ENCODE data around the gene KASH5.

Gene KASH5

GRCh38 chr19:49434907-49435583, 47.0 kb downstream of the KASH5 start:
- no peak for FAIRE-seq

GRCh38 chr19:49435670-49436069, 47.6 kb downstream of the KASH5 start:
- no peak for DNase-seq (ENCODE audit: insufficient read length)
- no peak for TF ChIP-seq TAF1 (IDR thresholded peaks at IDR 0.05; ENCODE audit: borderline replicate concordance, low read depth, low read length)
- no peak for TF ChIP-seq POLR2AphosphoS5 (IDR thresholded peaks at IDR 0.05; ENCODE audit: low read depth, low read length)
- no peak for TF ChIP-seq POLR2A (IDR thresholded peaks at IDR 0.05; ENCODE audit: low read depth, low read length)
- FAIRE-seq, result no peak

More at GRCh38 chr19:49434907-49435583, 47.0 kb downstream of the KASH5 start:
- no peak for TF ChIP-seq TAF1 (IDR thresholded peaks at IDR 0.05; ENCODE audit: borderline replicate concordance, low read depth, low read length)
- no peak for TF ChIP-seq POLR2A (IDR thresholded peaks at IDR 0.05; ENCODE audit: low read depth, low read length)
- TF ChIP-seq POLR2AphosphoS5 (IDR thresholded peaks at IDR 0.05; ENCODE audit: low read depth, low read length), result no peak
- no peak for DNase-seq (ENCODE audit: insufficient read length)

- FAIRE-seq (peak; percentile 42), DNase-seq (ENCODE audit: insufficient read length) (no peak)
- TF ChIP-seq POLR2AphosphoS5 (IDR thresholded peaks at IDR 0.05; ENCODE audit: low read depth, low read length) (no peak), TAF1 (IDR thresholded peaks at IDR 0.05; ENCODE audit: borderline replicate concordance, low read depth, low read length) (no peak), POLR2A (IDR thresholded peaks at IDR 0.05; ENCODE audit: low read depth, low read length) (no peak)
Observed at GRCh38 chr19:49436381-49437017, 48.5 kb downstream of the KASH5 start.

- TF ChIP-seq POLR2A (IDR thresholded peaks at IDR 0.05; ENCODE audit: low read depth, low read length), result no peak
- TF ChIP-seq TAF1 (IDR thresholded peaks at IDR 0.05; ENCODE audit: borderline replicate concordance, low read depth, low read length), result no peak
- TF ChIP-seq POLR2AphosphoS5 (IDR thresholded peaks at IDR 0.05; ENCODE audit: low read depth, low read length), result no peak
- no peak for DNase-seq (ENCODE audit: insufficient read length)
- no peak for FAIRE-seq
Observed at GRCh38 chr19:49437231-49437630, 49.2 kb downstream of the KASH5 start.

GRCh38 chr19:49438261-49438660, 50.2 kb downstream of the KASH5 start:
- DNase-seq (ENCODE audit: insufficient read length) (no peak), FAIRE-seq (no peak)
- TF ChIP-seq TAF1 (IDR thresholded peaks at IDR 0.05; ENCODE audit: borderline replicate concordance, low read depth, low read length), result no peak
- no peak for TF ChIP-seq POLR2A (IDR thresholded peaks at IDR 0.05; ENCODE audit: low read depth, low read length)
- no peak for TF ChIP-seq POLR2AphosphoS5 (IDR thresholded peaks at IDR 0.05; ENCODE audit: low read depth, low read length)

- no peak for DNase-seq (ENCODE audit: insufficient read length)
- TF ChIP-seq TAF1 (IDR thresholded peaks at IDR 0.05; ENCODE audit: borderline replicate concordance, low read depth, low read length) (no peak), POLR2AphosphoS5 (IDR thresholded peaks at IDR 0.05; ENCODE audit: low read depth, low read length) (no peak)
- FAIRE-seq, result no peak
Observed at GRCh38 chr19:49439836-49440235, 51.8 kb downstream of the KASH5 start.

GRCh38 chr19:49440439-49441209, 52.6 kb downstream of the KASH5 start:
- FAIRE-seq, result no peak
- TF ChIP-seq POLR2AphosphoS5 (IDR thresholded peaks at IDR 0.05; ENCODE audit: low read depth, low read length), result no peak
- TF ChIP-seq TAF1 (IDR thresholded peaks at IDR 0.05; ENCODE audit: borderline replicate concordance, low read depth, low read length), result no peak
- TF ChIP-seq POLR2A (IDR thresholded peaks at IDR 0.05; ENCODE audit: low read depth, low read length), result no peak
- no peak for DNase-seq (ENCODE audit: insufficient read length)

- DNase-seq (ENCODE audit: insufficient read length), result peak; percentile 69
- TF ChIP-seq TAF1 (IDR thresholded peaks at IDR 0.05; ENCODE audit: borderline replicate concordance, low read depth, low read length), result no peak
- TF ChIP-seq POLR2A (IDR thresholded peaks at IDR 0.05; ENCODE audit: low read depth, low read length), result no peak
- TF ChIP-seq POLR2AphosphoS5 (IDR thresholded peaks at IDR 0.05; ENCODE audit: low read depth, low read length), result no peak
- no peak for FAIRE-seq
Observed at GRCh38 chr19:49441210-49441959, 53.3 kb downstream of the KASH5 start, which contains the start of gene SLC17A7. Gene SLC17A7 (minus strand): TSS chr19:49441527. CDS start chr19:49441379, 148 bp downstream.

- FAIRE-seq (no peak), DNase-seq (ENCODE audit: insufficient read length) (no peak)
Observed at GRCh38 chr19:49441960-49442350, 53.9 kb downstream of the KASH5 start.

GRCh38 chr19:49442354-49442753, 54.3 kb downstream of the KASH5 start:
- TF ChIP-seq TAF1 (IDR thresholded peaks at IDR 0.05; ENCODE audit: borderline replicate concordance, low read depth, low read length) (no peak), POLR2A (IDR thresholded peaks at IDR 0.05; ENCODE audit: low read depth, low read length) (no peak), POLR2AphosphoS5 (IDR thresholded peaks at IDR 0.05; ENCODE audit: low read depth, low read length) (no peak)
- no peak for FAIRE-seq
- no peak for DNase-seq (ENCODE audit: insufficient read length)

More at GRCh38 chr19:49441960-49442350, 53.9 kb downstream of the KASH5 start:
- TF ChIP-seq POLR2A (IDR thresholded peaks at IDR 0.05; ENCODE audit: low read depth, low read length) (no peak), POLR2AphosphoS5 (IDR thresholded peaks at IDR 0.05; ENCODE audit: low read depth, low read length) (no peak), TAF1 (IDR thresholded peaks at IDR 0.05; ENCODE audit: borderline replicate concordance, low read depth, low read length) (no peak)
